Measurements from ENCODE around the gene SH3BGRL3. TPM values are rescaled to one million over a fixed set of nuclear protein-coding genes. Genes with fewer than 3 reads are reported as not detected.
A peak's percentile ranks its signal among the peaks of the same experiment; 100 is the strongest.

The SH3BGRL3 gene
- total and polyA plus RNA-seq, 2 experiments from 2014 or later, result 30.9 to 370 TPM

- Histone ChIP-seq H3F3A (replicated peaks; ENCODE audit: low read depth) (no peaks in the 10 kb centered on the region), H3K79me2 (replicated peaks; ENCODE audit: insufficient read depth) (no peaks in the 10 kb centered on the region), H4K20me1 (replicated peaks; ENCODE audit: insufficient read depth) (0 out of 2 replicates have a peak, but pooled peaks cover 3% of the 10 kb centered on the region), H3K9me2 (ENCODE audit: insufficient read depth) (no peaks in the 10 kb centered on the region), H3K27me3 (ENCODE audit: insufficient read depth) (no peaks in the 10 kb centered on the region), H3K4me2 (no peak overlapping the region), H3K4me3 (no peak overlapping the region), H3K36me3 (ENCODE audit: insufficient read depth) (no peaks in the 10 kb centered on the region), H2AFZ (0 out of 2 replicates have a peak overlapping the region, but pooled peaks have one; percentile 23), H3K4me1 (ENCODE audit: insufficient read depth) (peaks cover 4% of the 10 kb centered on the region; the same call in 1 of the 2 replicates), H3K27ac (ENCODE audit: low read depth) (no peak overlapping the region)
- H3K27ac Mint-ChIP-seq, result 0 out of 2 replicates have a peak overlapping the region, but pooled peaks have one; percentile 31
- ATAC-seq (peak; percentile 42), DNase-seq (ENCODE audit: low spot score) (no peak)
- H3K9me3 Mint-ChIP-seq, result no peaks in the 10 kb centered on the region
- peaks cover 26% of the 10 kb centered on the region for H3K4me1 Mint-ChIP-seq
- no peak for TF ChIP-seq POLR2AphosphoS5 (IDR thresholded peaks at IDR 0.05; ENCODE audit: low read depth)
- no peak for TF ChIP-seq ZNF331 (CRISPR knock-in tag; IDR thresholded peaks at IDR 0.05; ENCODE audit: low read depth)
- no peak for TF ChIP-seq STAT1 (IDR thresholded peaks at IDR 0.05; ENCODE audit: unreplicated experiment)
- TF ChIP-seq JUNB (IDR thresholded peaks at IDR 0.05; ENCODE audit: unreplicated experiment), result no peak
- TF ChIP-seq, protein P1, sequence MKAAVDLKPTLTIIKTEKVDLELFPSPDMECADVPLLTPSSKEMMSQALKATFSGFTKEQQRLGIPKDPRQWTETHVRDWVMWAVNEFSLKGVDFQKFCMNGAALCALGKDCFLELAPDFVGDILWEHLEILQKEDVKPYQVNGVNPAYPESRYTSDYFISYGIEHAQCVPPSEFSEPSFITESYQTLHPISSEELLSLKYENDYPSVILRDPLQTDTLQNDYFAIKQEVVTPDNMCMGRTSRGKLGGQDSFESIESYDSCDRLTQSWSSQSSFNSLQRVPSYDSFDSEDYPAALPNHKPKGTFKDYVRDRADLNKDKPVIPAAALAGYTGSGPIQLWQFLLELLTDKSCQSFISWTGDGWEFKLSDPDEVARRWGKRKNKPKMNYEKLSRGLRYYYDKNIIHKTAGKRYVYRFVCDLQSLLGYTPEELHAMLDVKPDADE (IDR thresholded peaks at IDR 0.05), result no peak
- no peak for TF ChIP-seq EZH2 (IDR thresholded peaks at IDR 0.05; ENCODE audit: low read depth, unreplicated experiment)
- TF ChIP-seq ZNF114 (CRISPR knock-in tag; IDR thresholded peaks at IDR 0.05), result no peak
- no peak for TF ChIP-seq NANOG (IDR thresholded peaks at IDR 0.05; ENCODE audit: borderline replicate concordance)
- no peak for TF ChIP-seq ZNF462 (CRISPR knock-in tag; IDR thresholded peaks at IDR 0.05)
- TF ChIP-seq, protein P2, sequence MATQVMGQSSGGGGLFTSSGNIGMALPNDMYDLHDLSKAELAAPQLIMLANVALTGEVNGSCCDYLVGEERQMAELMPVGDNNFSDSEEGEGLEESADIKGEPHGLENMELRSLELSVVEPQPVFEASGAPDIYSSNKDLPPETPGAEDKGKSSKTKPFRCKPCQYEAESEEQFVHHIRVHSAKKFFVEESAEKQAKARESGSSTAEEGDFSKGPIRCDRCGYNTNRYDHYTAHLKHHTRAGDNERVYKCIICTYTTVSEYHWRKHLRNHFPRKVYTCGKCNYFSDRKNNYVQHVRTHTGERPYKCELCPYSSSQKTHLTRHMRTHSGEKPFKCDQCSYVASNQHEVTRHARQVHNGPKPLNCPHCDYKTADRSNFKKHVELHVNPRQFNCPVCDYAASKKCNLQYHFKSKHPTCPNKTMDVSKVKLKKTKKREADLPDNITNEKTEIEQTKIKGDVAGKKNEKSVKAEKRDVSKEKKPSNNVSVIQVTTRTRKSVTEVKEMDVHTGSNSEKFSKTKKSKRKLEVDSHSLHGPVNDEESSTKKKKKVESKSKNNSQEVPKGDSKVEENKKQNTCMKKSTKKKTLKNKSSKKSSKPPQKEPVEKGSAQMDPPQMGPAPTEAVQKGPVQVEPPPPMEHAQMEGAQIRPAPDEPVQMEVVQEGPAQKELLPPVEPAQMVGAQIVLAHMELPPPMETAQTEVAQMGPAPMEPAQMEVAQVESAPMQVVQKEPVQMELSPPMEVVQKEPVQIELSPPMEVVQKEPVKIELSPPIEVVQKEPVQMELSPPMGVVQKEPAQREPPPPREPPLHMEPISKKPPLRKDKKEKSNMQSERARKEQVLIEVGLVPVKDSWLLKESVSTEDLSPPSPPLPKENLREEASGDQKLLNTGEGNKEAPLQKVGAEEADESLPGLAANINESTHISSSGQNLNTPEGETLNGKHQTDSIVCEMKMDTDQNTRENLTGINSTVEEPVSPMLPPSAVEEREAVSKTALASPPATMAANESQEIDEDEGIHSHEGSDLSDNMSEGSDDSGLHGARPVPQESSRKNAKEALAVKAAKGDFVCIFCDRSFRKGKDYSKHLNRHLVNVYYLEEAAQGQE (IDR thresholded peaks at IDR 0.05; ENCODE audit: unreplicated experiment), result no peak
- TF ChIP-seq EZH2phosphoT487 (IDR thresholded peaks at IDR 0.05; ENCODE audit: unreplicated experiment), result no peak
- TF ChIP-seq, protein P3, sequence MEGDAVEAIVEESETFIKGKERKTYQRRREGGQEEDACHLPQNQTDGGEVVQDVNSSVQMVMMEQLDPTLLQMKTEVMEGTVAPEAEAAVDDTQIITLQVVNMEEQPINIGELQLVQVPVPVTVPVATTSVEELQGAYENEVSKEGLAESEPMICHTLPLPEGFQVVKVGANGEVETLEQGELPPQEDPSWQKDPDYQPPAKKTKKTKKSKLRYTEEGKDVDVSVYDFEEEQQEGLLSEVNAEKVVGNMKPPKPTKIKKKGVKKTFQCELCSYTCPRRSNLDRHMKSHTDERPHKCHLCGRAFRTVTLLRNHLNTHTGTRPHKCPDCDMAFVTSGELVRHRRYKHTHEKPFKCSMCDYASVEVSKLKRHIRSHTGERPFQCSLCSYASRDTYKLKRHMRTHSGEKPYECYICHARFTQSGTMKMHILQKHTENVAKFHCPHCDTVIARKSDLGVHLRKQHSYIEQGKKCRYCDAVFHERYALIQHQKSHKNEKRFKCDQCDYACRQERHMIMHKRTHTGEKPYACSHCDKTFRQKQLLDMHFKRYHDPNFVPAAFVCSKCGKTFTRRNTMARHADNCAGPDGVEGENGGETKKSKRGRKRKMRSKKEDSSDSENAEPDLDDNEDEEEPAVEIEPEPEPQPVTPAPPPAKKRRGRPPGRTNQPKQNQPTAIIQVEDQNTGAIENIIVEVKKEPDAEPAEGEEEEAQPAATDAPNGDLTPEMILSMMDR (conservative IDR thresholded peaks at IDR 0.05; ENCODE audit: low read depth in 2 of 2), result no peak
- no peak for TF ChIP-seq CREB1 (CRISPR knock-in tag; IDR thresholded peaks at IDR 0.05; ENCODE audit: low read depth)
- H3K27me3 Mint-ChIP-seq (ENCODE audit: insufficient read depth, low read depth, poor library complexity), result peaks cover 3% of the 10 kb centered on the region
- H3K4me3 Mint-ChIP-seq, result 0 out of 3 replicates have a peak overlapping the region, but pooled peaks have one; percentile 21
- H3K36me3 Mint-ChIP-seq (ENCODE audit: low read depth), result no peaks in the 10 kb centered on the region; the same call in 2 of the 3 replicates
These were observed 11.0 kb downstream of the SH3BGRL3 start for GRCh38 chr1:26290882-26291261.

Measured in GM23338 (cell line).